Gastrocnemius medialis (tissue), 4 donors: Measurements from ENCODE around the gene NDST3.

Source experiments
- POLR2A ChIP-seq, 2 donors: fragments of 450-650 bp; IDR thresholded peaks; one replicate each; pipeline ENCODE4 v1.6.1; 2017; ENCODE audit warnings: antibody characterized with exemption in 2 of 2, mild to moderate bottlenecking in 2 of 2, moderate library complexity in 2 of 2
- TF ChIP-seq, protein P1 (sequence below), 5 experiments: fragments of 450-650 bp in 3 of 5; fragments of 200-600 bp in 2 of 5; sonication (generic) in 2 of 5; IDR thresholded peaks in 4 of 5; conservative IDR thresholded peaks in 1 of 5; 1 replicate in 4 of 5; 2 replicates in 1 of 5; pipeline ENCODE4 v1.5.1; 2016 to 2019; ENCODE audit warnings: antibody characterized with exemption in 5 of 5, mild to moderate bottlenecking in 3 of 5, moderate library complexity in 3 of 5

DNA sequence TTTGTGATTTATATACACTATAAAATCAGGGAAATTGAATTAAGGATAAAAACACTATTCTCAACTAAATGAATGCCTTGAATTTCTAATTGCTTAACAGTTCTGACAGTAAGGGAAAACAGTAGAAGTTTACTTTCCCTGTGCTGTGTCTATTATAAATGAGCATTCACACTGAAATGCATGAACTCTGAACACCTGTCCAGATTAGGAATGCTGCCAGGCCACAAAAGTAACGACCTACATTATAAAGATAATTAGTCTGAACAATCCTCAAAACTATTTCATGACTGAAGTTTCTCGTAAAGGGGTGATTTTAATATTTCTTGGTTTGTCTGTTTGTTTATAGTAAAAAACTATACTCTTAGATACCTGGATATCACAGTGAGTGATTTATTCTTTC is 2.0 kb downstream of the NDST3 start:
- no peak for TF ChIP-seq POLR2A (IDR thresholded peaks at IDR 0.05)
- TF ChIP-seq, protein P1, sequence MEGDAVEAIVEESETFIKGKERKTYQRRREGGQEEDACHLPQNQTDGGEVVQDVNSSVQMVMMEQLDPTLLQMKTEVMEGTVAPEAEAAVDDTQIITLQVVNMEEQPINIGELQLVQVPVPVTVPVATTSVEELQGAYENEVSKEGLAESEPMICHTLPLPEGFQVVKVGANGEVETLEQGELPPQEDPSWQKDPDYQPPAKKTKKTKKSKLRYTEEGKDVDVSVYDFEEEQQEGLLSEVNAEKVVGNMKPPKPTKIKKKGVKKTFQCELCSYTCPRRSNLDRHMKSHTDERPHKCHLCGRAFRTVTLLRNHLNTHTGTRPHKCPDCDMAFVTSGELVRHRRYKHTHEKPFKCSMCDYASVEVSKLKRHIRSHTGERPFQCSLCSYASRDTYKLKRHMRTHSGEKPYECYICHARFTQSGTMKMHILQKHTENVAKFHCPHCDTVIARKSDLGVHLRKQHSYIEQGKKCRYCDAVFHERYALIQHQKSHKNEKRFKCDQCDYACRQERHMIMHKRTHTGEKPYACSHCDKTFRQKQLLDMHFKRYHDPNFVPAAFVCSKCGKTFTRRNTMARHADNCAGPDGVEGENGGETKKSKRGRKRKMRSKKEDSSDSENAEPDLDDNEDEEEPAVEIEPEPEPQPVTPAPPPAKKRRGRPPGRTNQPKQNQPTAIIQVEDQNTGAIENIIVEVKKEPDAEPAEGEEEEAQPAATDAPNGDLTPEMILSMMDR (IDR thresholded peaks at IDR 0.05 in 4 of 5, conservative IDR thresholded peaks at IDR 0.05 in 1 of 5), result no peak
